Activated effector memory CD4-positive, alpha-beta T cell treated with Interleukin-2 at 50 U/mL for 16 hours (primary cell): ENCODE results near the gene ROR1.
"Not testable (repeated sequence)": the region's sequence is repeated elsewhere in the genome, so short reads cannot be mapped to it uniquely, and the experiment has no call there.

Source experiments
- DNase-seq: peaks from one replicate; pipeline ENCODE4 v3.0.0-alpha.2; 2020

The ROR1 gene

DNA sequence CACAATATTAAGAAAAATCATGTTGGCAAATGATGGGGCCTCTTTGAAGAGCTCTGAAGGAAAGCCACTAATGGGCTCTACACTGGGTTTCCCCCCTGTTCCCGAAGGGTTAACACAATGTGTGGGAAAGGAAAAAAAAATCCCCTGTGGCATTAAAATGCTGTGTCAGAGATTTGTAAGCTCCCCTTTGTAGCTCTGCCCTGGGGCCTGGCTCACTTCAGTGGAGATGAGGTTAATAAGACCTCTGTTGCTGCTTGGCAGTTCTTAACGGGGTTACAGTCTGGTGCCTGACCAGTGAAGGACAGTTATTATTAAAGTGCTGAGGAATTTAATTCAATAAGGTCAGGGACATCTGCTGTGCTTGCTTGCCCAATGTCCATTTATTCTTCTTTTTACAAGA lies 299.9 kb downstream of the ROR1 start:
- no peak for DNase-seq

DNA sequence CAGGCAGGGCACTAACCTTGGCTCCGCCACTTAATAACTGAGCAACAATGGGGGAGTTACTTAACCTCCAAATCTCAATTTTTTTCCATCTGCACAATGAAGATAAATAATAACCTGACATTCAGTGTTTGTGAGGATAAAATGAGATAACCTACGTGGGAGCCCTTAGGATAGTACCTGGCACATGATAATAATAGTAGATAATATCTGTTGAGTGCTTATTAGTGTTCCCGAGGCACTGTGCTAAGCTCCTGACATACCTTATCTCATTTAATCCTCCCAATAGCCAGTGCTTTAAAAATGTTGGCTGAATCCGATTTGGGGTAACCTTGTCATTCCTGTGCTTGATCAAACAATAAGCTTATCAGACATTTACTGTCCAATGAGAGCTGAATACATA lies 300.9 kb downstream of the ROR1 start:
- no peak for DNase-seq

- DNase-seq: no peak
These were observed 303.6 kb downstream of the ROR1 start for GRCh38 chr1:64077281-64077940.

GRCh38 chr1:64080941-64081562 lies 307.2 kb downstream of the ROR1 start:
- no peak for DNase-seq

DNA sequence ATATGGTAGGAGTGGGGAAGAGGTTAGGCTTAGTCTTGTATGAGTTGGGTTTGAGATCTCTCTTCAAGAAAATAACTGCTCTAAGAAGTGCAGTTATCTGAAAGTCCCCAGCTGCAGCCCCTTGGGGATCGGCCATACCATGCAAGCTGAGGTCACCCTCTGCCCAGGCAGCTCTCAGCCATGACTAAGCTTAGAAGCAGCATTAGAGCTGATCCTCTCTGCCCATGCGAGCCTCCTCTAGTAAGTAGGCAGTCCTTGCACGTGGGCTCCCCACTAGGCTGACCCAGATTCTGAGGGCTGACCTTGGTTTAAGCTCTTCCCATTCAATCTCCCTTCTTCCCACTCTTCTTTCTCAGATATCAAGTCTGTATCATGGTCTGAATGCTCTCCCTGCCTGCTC lies 308.6 kb downstream of the ROR1 start:
- no peak for DNase-seq

GRCh38 chr1:64084451-64084850 lies 310.6 kb downstream of the ROR1 start:
- no peak for DNase-seq

- DNase-seq: no peak
These were observed 314.0 kb downstream of the ROR1 start for GRCh38 chr1:64087768-64088167.

DNA sequence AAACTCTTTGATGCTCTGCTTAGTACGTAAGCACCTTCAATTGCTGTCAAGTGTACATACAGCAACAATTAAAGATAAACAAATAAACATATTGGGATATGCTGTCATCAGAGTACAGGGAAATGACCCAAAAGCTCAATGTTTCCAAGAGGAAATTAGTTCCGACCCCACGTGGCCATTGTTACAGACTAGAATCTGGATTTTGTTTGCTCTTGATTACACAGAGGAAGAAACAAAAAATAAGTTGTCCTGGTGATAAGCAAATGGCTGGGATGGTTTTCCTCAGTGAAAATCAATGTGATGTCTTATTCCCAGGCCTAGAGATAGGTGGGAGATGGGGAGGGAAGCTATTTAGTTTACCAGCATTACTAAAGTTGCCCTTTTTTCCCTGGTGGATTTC lies 316.6 kb downstream of the ROR1 start:
- no peak for DNase-seq

DNA sequence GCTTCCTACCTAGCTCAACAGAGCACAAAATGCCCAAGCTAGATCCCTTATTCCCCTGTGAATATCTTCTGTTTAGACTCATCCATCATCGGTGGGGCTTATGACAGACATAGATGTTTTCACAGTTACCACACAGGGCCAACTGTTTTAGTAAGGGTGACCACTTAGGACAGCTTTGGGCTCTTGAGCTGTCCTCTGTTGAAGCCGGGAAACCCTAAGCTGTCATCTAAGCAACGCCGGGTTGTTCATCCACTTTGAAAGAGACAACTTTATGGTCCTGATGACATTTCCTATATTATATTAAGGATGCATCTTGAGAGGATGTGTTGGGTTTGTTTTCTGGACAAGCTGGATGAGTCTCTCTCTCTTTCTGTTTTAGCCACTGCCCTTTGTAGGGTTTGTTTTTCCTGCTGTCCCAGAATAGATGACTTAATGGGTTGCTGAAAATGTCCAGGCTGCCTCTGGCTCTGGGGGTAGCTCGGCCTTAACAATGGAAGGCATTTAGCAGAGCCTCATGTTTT lies 319.1 kb downstream of the ROR1 start:
- DNase-seq: no peak

DNA sequence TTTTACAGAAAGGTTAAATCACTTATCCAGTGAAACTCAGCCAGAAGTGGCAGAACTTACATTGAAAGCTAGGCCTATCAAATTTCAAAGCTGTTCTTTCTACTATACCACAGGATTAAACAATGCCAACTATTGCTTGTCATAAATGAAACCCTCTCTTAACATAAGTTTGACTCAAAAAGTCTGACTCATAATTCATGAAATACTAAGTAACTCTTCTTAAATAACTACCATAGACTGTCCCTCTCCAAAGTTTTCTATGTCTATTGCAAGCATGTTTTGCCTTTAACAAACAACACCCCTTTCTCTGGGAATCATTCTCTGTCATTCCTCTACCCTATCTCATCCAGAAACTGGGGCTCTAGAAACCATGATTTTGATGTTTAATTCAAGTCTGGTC lies 320.1 kb downstream of the ROR1 start:
- no peak for DNase-seq

GRCh38 chr1:64095832-64096231 lies 322.0 kb downstream of the ROR1 start:
- DNase-seq: no peak

DNA sequence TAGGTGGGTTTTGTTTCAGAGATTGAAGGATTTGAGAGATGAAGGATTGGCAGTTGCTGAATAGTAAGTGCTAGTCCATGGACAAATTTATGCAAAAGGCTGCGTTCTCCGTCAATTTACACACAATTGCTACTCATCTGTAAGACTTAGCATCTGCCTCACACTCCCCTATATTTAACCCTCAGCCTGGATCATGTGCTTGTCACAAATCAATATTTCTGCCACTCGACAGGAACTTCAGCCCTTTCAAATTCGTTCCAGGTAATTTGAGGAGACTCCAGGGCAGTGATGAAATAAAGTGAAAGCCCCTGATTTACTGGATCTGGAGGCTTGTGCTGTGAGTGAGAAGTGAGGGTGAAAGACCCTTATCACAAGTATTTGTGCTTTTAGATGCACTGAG lies 324.0 kb downstream of the ROR1 start:
- no peak for DNase-seq

GRCh38 chr1:64098436-64098835 lies 324.6 kb downstream of the ROR1 start:
- no peak for DNase-seq

DNA sequence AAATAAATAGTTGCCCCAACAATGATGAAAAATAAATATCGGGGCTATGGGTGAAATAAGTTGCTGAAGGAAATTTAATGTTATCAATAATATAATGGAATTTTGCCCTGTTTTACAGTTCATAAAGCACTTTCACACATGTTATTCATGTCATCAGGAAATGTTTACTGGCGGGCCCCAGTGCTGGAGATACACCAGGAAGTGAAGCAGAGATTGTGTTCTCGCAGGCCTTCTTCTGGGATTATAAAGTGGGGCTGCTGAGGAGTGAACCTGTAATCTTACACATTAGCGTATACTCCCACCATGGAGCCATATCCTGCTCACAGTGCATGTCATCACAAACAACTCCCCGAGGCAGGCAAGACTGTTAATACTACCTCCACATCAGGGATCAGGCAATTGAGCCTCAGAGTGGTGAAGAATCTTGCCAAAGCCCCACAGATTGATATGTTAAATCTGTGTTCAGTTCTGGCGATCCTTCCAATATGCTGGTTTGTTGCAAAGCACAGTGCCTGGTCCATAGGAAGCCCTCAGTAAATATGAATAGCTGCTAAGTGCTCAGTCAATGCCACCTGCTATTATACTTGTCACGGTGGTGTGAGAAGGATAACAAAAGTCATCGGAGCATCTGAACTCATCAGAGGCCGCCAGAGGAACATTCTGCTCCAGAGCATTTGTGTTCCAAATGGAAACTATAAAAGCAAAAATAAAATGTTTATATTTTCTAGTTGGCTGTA lies 325.2 kb downstream of the ROR1 start:
- DNase-seq: no peak

GRCh38 chr1:64100791-64101190 lies 327.0 kb downstream of the ROR1 start:
- DNase-seq: no peak

DNA sequence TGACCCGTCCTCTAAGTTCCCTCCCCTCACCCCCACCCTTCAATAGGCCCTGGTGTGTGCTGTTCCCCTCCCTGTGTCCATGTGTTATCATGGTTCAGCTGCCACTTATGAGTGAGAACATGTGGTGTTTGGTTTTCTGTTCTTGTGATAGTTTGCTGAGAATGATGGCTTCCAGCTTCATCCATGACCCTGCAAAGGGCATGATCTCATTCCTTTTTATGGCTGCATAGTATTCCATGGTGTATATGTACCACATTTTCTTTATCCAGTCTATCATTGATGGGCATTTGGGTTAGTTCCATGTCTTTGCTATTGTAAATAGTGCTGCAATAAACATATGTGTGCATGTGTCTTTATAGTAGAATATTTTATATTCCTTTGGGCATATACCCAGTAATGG lies 330.8 kb downstream of the ROR1 start:
- DNase-seq: not testable (repeated sequence)

DNA sequence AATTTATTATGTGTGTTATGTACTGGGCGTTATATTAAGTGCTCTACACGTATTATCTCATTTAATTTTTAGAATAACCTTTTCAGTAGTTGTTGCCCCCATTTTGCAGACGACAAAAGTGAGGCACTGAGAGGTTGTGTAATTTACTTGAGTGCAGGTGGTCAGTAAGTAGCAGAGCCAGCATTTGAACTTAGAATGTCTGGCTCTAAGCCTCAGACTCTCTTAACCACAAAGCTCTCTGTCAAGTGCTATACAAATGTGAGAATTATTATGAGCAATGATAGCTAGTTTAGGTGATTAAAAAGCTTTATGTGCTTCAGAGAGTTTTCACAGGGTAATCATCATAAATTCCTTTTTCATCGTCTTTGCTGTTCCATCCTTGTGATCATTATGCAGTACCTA lies 333.3 kb downstream of the ROR1 start:
- no peak for DNase-seq

- DNase-seq: no peak
These were observed 333.8 kb downstream of the ROR1 start for GRCh38 chr1:64107632-64108031.

GRCh38 chr1:64110924-64111777 lies 337.3 kb downstream of the ROR1 start:
- DNase-seq: no peak

GRCh38 chr1:64111787-64112186 lies 338.0 kb downstream of the ROR1 start:
- DNase-seq: no peak

DNA sequence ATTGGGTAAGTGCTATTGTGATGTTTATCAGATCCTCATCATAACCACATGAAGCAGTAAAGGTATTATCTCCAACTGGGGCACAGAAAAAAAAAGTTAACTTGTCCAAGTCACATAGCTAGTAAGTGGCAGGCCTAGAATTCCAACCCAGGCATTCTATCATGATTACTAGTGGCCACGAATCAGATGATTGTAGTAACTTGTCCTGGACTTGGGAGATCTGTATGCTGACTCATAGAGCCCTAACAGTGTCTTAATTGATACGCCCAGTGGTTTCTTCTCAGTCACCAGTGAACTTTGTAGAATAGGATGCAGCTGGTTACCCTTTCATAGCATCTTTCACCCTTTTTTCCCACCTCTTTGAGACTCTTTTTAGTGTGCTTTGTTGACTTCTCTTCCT lies 338.5 kb downstream of the ROR1 start:
- DNase-seq: no peak

GRCh38 chr1:64114012-64114525 lies 340.3 kb downstream of the ROR1 start:
- DNase-seq: no peak

- no peak for DNase-seq
These were observed 342.7 kb downstream of the ROR1 start for GRCh38 chr1:64116537-64116936.
